KMS-11 (cell line): Measurements from ENCODE around the gene DRC1.

ENCODE experiments used
- H2AFZ ChIP-seq: fragments of 200-600 bp; sonication (generic); 2 replicates; pipeline ENCODE4 v1.6.1; 2016; ENCODE audit warnings: antibody characterized with exemption, mixed run types, low read depth
- H3K27ac ChIP-seq: fragments of 200-600 bp; sonication (generic); 2 replicates; pipeline ENCODE4 v1.6.1; 2016; ENCODE audit warnings: mild to moderate bottlenecking, mixed run types
- H3K27me3 ChIP-seq: fragments of 200-600 bp; sonication (generic); 2 replicates; pipeline ENCODE4 v1.6.1; 2017; ENCODE audit warnings: mild to moderate bottlenecking, low read depth, mixed run types, moderate library complexity; ENCODE audit not compliant: insufficient read depth
- H3K36me3 ChIP-seq: fragments of 200-600 bp; sonication (generic); 2 replicates; pipeline ENCODE4 v1.6.1; 2017; ENCODE audit warnings: mild to moderate bottlenecking, mixed run types; ENCODE audit not compliant: insufficient read depth
- H3K4me1 ChIP-seq: fragments of 200-600 bp; sonication (generic); 2 replicates; pipeline ENCODE4 v1.6.1; 2016; ENCODE audit warnings: mild to moderate bottlenecking, low read depth, mixed run types; ENCODE audit not compliant: poor library complexity, severe bottlenecking
- H3K4me2 ChIP-seq: fragments of 200-600 bp; sonication (generic); 2 replicates; pipeline ENCODE4 v1.7.0; 2016; ENCODE audit warnings: mild to moderate bottlenecking, mixed run types
- H3K4me3 ChIP-seq: fragments of 200-600 bp; sonication (generic); IDR thresholded peaks from 2 replicates; pipeline ENCODE4 v1.6.1; 2017; ENCODE audit warnings: low read depth, low read length, mixed read lengths; ENCODE audit not compliant: insufficient read depth
- H3K79me2 ChIP-seq: fragments of 200-600 bp; sonication (generic); 2 replicates; pipeline ENCODE4 v1.6.1; 2016; ENCODE audit warnings: low read depth, mixed run types; ENCODE audit not compliant: insufficient read depth
- H3K9ac ChIP-seq: fragments of 200-600 bp; sonication (generic); 2 replicates; pipeline ENCODE4 v1.6.1; 2016; ENCODE audit warnings: mild to moderate bottlenecking, mixed run types
- H4K20me1 ChIP-seq: fragments of 200-600 bp; sonication (generic); 2 replicates; pipeline ENCODE4 v1.6.1; 2016; ENCODE audit warnings: mild to moderate bottlenecking, mixed run types; ENCODE audit not compliant: insufficient read depth
- TF ChIP-seq, protein P1 (sequence below): fragments of 200-600 bp; sonication (generic); conservative IDR thresholded peaks from 2 replicates; pipeline ENCODE4 v1.6.1; 2017; ENCODE audit warnings: low read depth, mild to moderate bottlenecking, antibody characterized with exemption, low read length, moderate library complexity, mixed read lengths

DRC1 gene

GRCh38 chr2:26483027-26483326 is 81.3 kb downstream of the DRC1 start:
- Histone ChIP-seq H3K79me2 (no peaks in the 10 kb centered on the region), H3K4me2 (no peak overlapping the region), H3K27ac (no peak overlapping the region), H3K4me3 (no peak overlapping the region), H3K36me3 (no peaks in the 10 kb centered on the region), H4K20me1 (no peaks in the 10 kb centered on the region), H3K4me1 (no peaks in the 10 kb centered on the region), H3K9ac (no peak overlapping the region), H2AFZ (no peak overlapping the region), H3K27me3 (no peaks in the 10 kb centered on the region)
- TF ChIP-seq, protein P1, sequence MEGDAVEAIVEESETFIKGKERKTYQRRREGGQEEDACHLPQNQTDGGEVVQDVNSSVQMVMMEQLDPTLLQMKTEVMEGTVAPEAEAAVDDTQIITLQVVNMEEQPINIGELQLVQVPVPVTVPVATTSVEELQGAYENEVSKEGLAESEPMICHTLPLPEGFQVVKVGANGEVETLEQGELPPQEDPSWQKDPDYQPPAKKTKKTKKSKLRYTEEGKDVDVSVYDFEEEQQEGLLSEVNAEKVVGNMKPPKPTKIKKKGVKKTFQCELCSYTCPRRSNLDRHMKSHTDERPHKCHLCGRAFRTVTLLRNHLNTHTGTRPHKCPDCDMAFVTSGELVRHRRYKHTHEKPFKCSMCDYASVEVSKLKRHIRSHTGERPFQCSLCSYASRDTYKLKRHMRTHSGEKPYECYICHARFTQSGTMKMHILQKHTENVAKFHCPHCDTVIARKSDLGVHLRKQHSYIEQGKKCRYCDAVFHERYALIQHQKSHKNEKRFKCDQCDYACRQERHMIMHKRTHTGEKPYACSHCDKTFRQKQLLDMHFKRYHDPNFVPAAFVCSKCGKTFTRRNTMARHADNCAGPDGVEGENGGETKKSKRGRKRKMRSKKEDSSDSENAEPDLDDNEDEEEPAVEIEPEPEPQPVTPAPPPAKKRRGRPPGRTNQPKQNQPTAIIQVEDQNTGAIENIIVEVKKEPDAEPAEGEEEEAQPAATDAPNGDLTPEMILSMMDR = no peak

GRCh38 chr2:26483516-26483915 is 81.8 kb downstream of the DRC1 start:
- no peak overlapping the region for H3K9ac ChIP-seq
- TF ChIP-seq, protein P1 = no peak
- no peaks in the 10 kb centered on the region for H3K79me2 ChIP-seq
- H3K27ac ChIP-seq = no peak overlapping the region
- no peaks in the 10 kb centered on the region for H3K36me3 ChIP-seq
- no peaks in the 10 kb centered on the region for H4K20me1 ChIP-seq
- H3K4me2 ChIP-seq = no peak overlapping the region
- H3K4me3 ChIP-seq = no peak overlapping the region
- H3K4me1 ChIP-seq = no peaks in the 10 kb centered on the region
- H2AFZ ChIP-seq = no peak overlapping the region
- H3K27me3 ChIP-seq = no peaks in the 10 kb centered on the region

- no peak overlapping the region for H3K9ac ChIP-seq
- no peaks in the 10 kb centered on the region for H3K27me3 ChIP-seq
- H3K36me3 ChIP-seq = no peaks in the 10 kb centered on the region
- H3K79me2 ChIP-seq = no peaks in the 10 kb centered on the region
- H3K4me3 ChIP-seq = no peak overlapping the region
- no peaks in the 10 kb centered on the region for H4K20me1 ChIP-seq
- no peak overlapping the region for H3K27ac ChIP-seq
- TF ChIP-seq, protein P1 = no peak
- no peak overlapping the region for H2AFZ ChIP-seq
- H3K4me1 ChIP-seq = no peaks in the 10 kb centered on the region
- no peak overlapping the region for H3K4me2 ChIP-seq
These were observed 82.3 kb downstream of the DRC1 start for GRCh38 chr2:26483957-26484565.

- H3K9ac ChIP-seq = no peak overlapping the region
- no peaks in the 10 kb centered on the region for H3K36me3 ChIP-seq
- TF ChIP-seq, protein P1 = no peak
- no peak overlapping the region for H3K4me2 ChIP-seq
- no peaks in the 10 kb centered on the region for H4K20me1 ChIP-seq
- H3K27me3 ChIP-seq = no peaks in the 10 kb centered on the region
- H3K4me3 ChIP-seq = no peak overlapping the region
- no peaks in the 10 kb centered on the region for H3K4me1 ChIP-seq
- H3K27ac ChIP-seq = no peak overlapping the region
- no peak overlapping the region for H2AFZ ChIP-seq
- no peaks in the 10 kb centered on the region for H3K79me2 ChIP-seq
These were observed 82.9 kb downstream of the DRC1 start for GRCh38 chr2:26484579-26484978.
